Endothelial cell (in vitro differentiated cells): Measurements from ENCODE around the gene ZFTA. TPM values are rescaled to one million over a fixed set of nuclear protein-coding genes. Genes with fewer than 3 reads are reported as not detected.

Experiments
- DNase-seq: peaks from one replicate; pipeline ENCODE4 v3.0.0; 2021; ENCODE audit warnings: low spot score
- H3K27ac Mint-ChIP-seq: one replicate; pipeline ENCODE4 v1.8.0; 2021; ENCODE audit warnings: mixed read lengths, inconsistent platforms; ENCODE audit not compliant: unreplicated experiment
- H3K27me3 Mint-ChIP-seq: one replicate; pipeline ENCODE4 v1.8.0; 2021; ENCODE audit warnings: mild to moderate bottlenecking, moderate library complexity, mixed read lengths, inconsistent platforms; ENCODE audit not compliant: unreplicated experiment
- H3K36me3 Mint-ChIP-seq: one replicate; pipeline ENCODE4 v1.8.0; 2021; ENCODE audit warnings: mild to moderate bottlenecking, low read depth, mixed read lengths, inconsistent platforms; ENCODE audit not compliant: unreplicated experiment
- H3K4me1 Mint-ChIP-seq: one replicate; pipeline ENCODE4 v1.8.0; 2021; ENCODE audit warnings: mild to moderate bottlenecking, mixed read lengths, inconsistent platforms; ENCODE audit not compliant: unreplicated experiment
- H3K4me3 Mint-ChIP-seq: one replicate; pipeline ENCODE4 v1.8.0; 2021; ENCODE audit warnings: mild to moderate bottlenecking, mixed read lengths, inconsistent platforms; ENCODE audit not compliant: unreplicated experiment
- H3K9me3 Mint-ChIP-seq: one replicate; pipeline ENCODE4 v1.8.0; 2021; ENCODE audit warnings: mixed read lengths, inconsistent platforms; ENCODE audit not compliant: unreplicated experiment
- total RNA-seq: library from RNA; stranded (reverse); fragmentation: NEBNext Ultra II Directional; extraction: Animal tissue kit (Norgen Biotek cat#: 25700); gene quantifications from one replicate; pipeline ENCODE4 v1.2.1, GENCODE V29; 2021; ENCODE audit not compliant: unreplicated experiment
- TF ChIP-seq, protein P1 (sequence below): fragments of 200-600 bp; sonication (generic); IDR thresholded peaks from one replicate; pipeline ENCODE4 v1.5.0; 2021; ENCODE audit warnings: antibody characterized with exemption; ENCODE audit not compliant: unreplicated experiment

Gene ZFTA
- total RNA-seq, 1 donor from 2014 or later: 41.1 TPM

DNA sequence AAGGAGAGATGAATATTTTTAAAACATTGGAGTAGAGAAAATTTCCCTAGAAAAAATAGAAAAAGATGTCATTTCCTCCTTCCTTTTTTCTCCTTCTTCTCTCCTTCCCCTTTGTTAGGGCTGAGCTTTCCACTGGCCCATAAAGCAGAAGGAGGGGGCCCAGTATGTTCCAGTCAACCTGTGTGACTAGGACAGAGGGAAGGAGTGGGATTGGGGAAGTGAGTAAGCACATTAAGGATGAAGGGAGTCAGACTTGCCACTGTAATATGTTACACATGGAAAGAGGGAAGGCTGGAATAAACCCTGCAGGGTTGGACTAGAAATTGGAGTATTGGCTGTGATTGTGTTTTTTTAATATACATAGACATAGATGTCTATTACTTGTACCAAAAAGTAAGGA is 24.6 kb upstream of the ZFTA start:
- Mint-ChIP-seq H3K27ac (no peak overlapping the region), H3K36me3 (peaks cover 9% of the 10 kb centered on the region), H3K9me3 (peaks cover 4% of the 10 kb centered on the region), H3K27me3 (peaks cover 4% of the 10 kb centered on the region), H3K4me3 (no peak overlapping the region), H3K4me1 (peaks cover 3% of the 10 kb centered on the region)
- DNase-seq: no peak
- TF ChIP-seq, protein P1, sequence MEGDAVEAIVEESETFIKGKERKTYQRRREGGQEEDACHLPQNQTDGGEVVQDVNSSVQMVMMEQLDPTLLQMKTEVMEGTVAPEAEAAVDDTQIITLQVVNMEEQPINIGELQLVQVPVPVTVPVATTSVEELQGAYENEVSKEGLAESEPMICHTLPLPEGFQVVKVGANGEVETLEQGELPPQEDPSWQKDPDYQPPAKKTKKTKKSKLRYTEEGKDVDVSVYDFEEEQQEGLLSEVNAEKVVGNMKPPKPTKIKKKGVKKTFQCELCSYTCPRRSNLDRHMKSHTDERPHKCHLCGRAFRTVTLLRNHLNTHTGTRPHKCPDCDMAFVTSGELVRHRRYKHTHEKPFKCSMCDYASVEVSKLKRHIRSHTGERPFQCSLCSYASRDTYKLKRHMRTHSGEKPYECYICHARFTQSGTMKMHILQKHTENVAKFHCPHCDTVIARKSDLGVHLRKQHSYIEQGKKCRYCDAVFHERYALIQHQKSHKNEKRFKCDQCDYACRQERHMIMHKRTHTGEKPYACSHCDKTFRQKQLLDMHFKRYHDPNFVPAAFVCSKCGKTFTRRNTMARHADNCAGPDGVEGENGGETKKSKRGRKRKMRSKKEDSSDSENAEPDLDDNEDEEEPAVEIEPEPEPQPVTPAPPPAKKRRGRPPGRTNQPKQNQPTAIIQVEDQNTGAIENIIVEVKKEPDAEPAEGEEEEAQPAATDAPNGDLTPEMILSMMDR: no peak

DNA sequence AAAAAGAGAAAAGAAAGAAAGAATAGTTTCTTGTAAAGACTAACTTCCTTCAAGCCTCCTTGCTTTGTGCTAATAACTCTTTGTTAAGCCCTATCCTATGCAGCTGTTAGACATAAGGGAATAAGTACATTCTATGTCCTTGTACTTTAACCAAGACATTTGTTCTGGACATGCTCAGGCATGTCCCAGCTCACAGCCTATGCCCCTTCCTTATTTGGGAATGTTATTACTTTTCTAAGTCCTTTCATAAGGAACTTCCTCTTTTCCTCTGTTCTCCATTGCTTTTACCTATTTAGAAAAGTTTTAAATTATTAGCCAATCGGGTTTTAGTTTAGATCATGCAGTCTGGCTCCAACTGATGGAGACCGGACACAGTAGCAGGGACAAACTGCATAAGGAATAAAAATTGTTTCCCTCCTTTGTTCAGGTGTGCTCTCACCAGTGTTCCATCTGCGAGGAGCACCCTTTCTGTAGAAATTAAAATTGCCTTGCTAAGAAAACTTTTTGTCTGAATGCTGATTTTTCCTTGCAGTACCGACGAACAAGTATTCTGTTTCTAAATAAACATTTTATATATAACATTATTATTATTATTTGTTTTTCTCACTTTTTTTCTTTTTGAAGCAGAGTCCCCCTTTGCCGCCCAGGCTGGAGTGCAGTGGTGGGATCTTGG is 23.1 kb upstream of the ZFTA start:
- DNase-seq: no peak
- Mint-ChIP-seq H3K4me3 (no peak overlapping the region), H3K36me3 (peaks cover 9% of the 10 kb centered on the region), H3K27ac (no peak overlapping the region), H3K27me3 (peaks cover 2% of the 10 kb centered on the region), H3K4me1 (peaks cover 3% of the 10 kb centered on the region), H3K9me3 (peaks cover 4% of the 10 kb centered on the region)
- TF ChIP-seq, protein P1: no peak

DNA sequence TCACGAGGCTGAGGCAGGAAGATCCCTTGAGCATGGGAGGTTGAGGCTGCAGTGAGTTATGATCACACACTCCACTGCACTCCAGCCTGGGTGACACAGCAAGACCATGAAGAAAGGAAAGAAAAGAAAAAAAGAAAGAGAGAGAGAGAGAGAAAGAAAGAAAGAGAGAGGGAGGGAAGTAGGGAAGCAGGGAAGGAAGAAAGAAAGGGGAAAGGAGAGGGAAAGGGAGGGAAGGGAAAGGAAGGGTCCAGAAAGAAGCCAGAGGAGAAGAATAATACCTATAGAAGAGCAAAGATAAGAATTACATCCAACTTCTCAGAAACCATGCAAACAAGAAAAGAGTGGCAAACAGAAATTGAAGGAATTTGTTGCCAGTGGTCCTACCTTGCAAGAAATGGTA is 17.2 kb upstream of the ZFTA start:
- no peaks in the 10 kb centered on the region for H3K27me3 Mint-ChIP-seq

DNA sequence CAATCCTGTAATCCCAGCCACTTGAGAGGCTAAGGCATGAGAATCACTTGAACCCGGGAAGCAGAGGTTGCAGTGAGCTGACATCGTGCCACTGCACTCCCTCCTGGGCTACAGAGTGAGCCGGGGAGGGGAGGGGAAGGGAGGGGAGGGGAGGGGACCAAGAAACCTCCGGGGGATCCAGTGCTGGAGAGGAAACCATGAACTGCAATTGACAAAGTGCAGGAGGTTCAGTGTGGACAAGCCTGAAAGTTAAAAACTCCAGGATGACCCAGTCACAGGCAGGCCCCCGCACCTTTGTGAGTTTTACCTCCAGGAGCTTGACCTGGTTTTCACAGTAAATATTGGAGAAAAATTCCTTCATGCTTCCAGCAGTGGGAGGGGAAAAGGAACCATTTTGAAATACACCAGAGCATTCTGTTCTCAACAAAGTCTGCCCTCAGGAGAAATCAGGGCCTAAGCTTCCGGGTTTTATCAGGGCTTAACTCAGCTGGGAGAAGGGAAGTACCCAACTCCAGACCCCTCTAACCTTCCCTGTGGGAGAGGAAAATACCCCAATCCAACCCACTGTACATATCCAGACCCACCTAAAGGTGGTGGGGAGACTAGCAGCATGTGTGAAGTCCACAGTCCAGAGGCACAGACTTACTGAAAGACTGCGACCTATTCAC is 15.5 kb upstream of the ZFTA start:
- Mint-ChIP-seq H3K36me3 (no peaks in the 10 kb centered on the region), H3K27ac (no peak overlapping the region), H3K27me3 (no peaks in the 10 kb centered on the region), H3K4me1 (peaks cover under 1% of the 10 kb centered on the region), H3K4me3 (no peak overlapping the region), H3K9me3 (no peaks in the 10 kb centered on the region)
- TF ChIP-seq, protein P1: no peak
- DNase-seq: no peak

More for the DNA sequence above, 17.2 kb upstream of the ZFTA start:
- Mint-ChIP-seq H3K4me3 (no peak overlapping the region), H3K9me3 (no peaks in the 10 kb centered on the region), H3K27ac (no peak overlapping the region), H3K36me3 (no peaks in the 10 kb centered on the region), H3K4me1 (no peaks in the 10 kb centered on the region)
- no peak for DNase-seq
- TF ChIP-seq, protein P1: no peak

DNA sequence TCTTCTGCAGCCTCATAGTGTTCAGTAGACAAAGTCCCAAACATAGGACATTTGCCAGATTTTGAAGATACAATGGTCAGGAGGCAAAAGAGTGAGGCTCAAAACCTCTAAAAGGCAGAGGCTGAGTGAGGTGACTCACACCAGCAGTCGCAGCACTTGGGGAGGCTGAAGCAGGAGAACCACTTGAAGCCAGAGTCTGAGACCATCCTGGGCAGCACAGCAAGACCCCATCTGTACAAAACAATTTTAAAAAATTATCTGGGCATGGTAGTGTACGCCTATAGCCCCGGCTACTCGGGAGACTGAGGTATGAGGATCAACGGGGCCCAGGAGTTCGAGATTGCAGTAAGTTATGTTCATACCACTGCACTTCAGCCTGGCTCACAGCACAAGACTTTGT is 14.2 kb upstream of the ZFTA start:
- no peaks in the 10 kb centered on the region for H3K27me3 Mint-ChIP-seq
- TF ChIP-seq, protein P1: no peak
- H3K9me3 Mint-ChIP-seq: no peaks in the 10 kb centered on the region
- H3K4me1 Mint-ChIP-seq: peaks cover 13% of the 10 kb centered on the region
- no peak overlapping the region for H3K27ac Mint-ChIP-seq
- no peaks in the 10 kb centered on the region for H3K36me3 Mint-ChIP-seq
- no peak overlapping the region for H3K4me3 Mint-ChIP-seq
- no peak for DNase-seq
